Prostate gland (tissue), 2 donors: ENCODE data around the gene ZNF226. TPM values are rescaled to one million over a fixed set of nuclear protein-coding genes. Genes with fewer than 3 reads are reported as not detected.
"Not testable (repeated sequence)": the region's sequence is repeated elsewhere in the genome, so short reads cannot be mapped to it uniquely, and the experiment has no call there.

Experiments
- DNase-seq: peaks from one replicate; pipeline ENCODE4 v3.0.0-alpha.2; 2019; ENCODE audit warnings: low spot score
- H3K27ac ChIP-seq, 2 donors: fragments of 200-600 bp; sonication (generic); 2 replicates each; pipeline ENCODE4 v1.5.1; 2017 to 2019
- H3K27me3 ChIP-seq: fragments of 200-600 bp; sonication (generic); replicated peaks from 2 replicates; pipeline ENCODE4 v1.5.1; 2019; ENCODE audit not compliant: insufficient read depth
- H3K36me3 ChIP-seq, 2 donors: fragments of 200-600 bp; sonication (generic); 1 replicate in 1 of 2; 2 replicates in 1 of 2; pipeline versions ENCODE4 v1.5.1 to v1.8.1; 2017 to 2019
- H3K4me1 ChIP-seq: fragments of 200-600 bp; sonication (generic); replicated peaks from 2 replicates; pipeline ENCODE4 v1.5.1; 2019
- H3K4me3 ChIP-seq, 2 donors: fragments of 200-600 bp; sonication (generic); 2 replicates each; pipeline ENCODE4 v1.5.1; 2017 to 2019
- H3K9me3 ChIP-seq: fragments of 200-600 bp; sonication (generic); 2 replicates; pipeline ENCODE4 v1.5.1; 2017
- POLR2AphosphoS5 ChIP-seq: sonication (generic); formaldehyde crosslinking; IDR thresholded peaks from one replicate; pipeline ENCODE4 v1.6.1; 2017; ENCODE audit warnings: antibody characterized with exemption
- WGBS: methylation state at CpG from one replicate; pipeline ENCODE4 v1.1.5; 2018; 5-methylcytosine and 5-hydroxymethylcytosine counted together
- intact Hi-C: fragments of 100-400 bp; cut with DNase I; formaldehyde crosslinking; loops from one replicate; pipeline ENCODE4 v1.14.2; 2022
- total RNA-seq, 2 donors: library from RNA; depleted of rRNA; stranded (reverse); fragments of >200 nt; gene quantifications; one replicate each; pipeline ENCODE4 v1.1.0, GENCODE V29; 2016

The ZNF226 gene
- total RNA-seq, 2 donors from 2014 or later: 35.9 to 48.4 TPM

GRCh38 chr19:44221291-44221690, 56.4 kb downstream of the ZNF226 start:
- DNase-seq, intact Hi-C loops, H3K9me3 ChIP-seq, H3K27ac ChIP-seq, H3K4me1 ChIP-seq, H3K27me3 ChIP-seq, H3K4me3 ChIP-seq, H3K36me3 ChIP-seq: not testable (repeated sequence)
- 96% methylated on average over 3 of the region's 3 CpGs for WGBS
- peak; percentile 27 for TF ChIP-seq POLR2AphosphoS5

Other genes with a start within 250 kb of the ZNF226 start
- 10 to 100 TPM; 14.5 to 17.0 TPM for gene ZNF45, start 229.8 kb upstream of the ZNF226 start, total RNA-seq
- 1 to 10 TPM; 7.6 to 8.0 TPM for gene ZNF221, start 213.9 kb upstream of the ZNF226 start, total RNA-seq
- gene ZNF155, start 180.9 kb upstream of the ZNF226 start, total RNA-seq: 1 to 10 TPM; 8.0 to 9.9 TPM
- 1 to 10 TPM; 2.6 to 3.5 TPM for gene ZNF230, start 162.1 kb upstream of the ZNF226 start, total RNA-seq
- 1 to 10 TPM; 3.7 to 6.1 TPM for gene ZNF222, start 139.7 kb upstream of the ZNF226 start, total RNA-seq
- 10 to 100 TPM in 1 of 2 donors, 1 to 10 TPM in 1; 9.1 to 10.6 TPM for gene ZNF223, start 113.1 kb upstream of the ZNF226 start, total RNA-seq
- gene ZNF284, start 92.9 kb upstream of the ZNF226 start, total RNA-seq: 1 to 10 TPM; 1.3 to 1.8 TPM
- 10 to 100 TPM; 15.7 to 27.4 TPM for gene ZNF224, start 70.7 kb upstream of the ZNF226 start, total RNA-seq
- gene ZNF225, start 51.7 kb upstream of the ZNF226 start, total RNA-seq: 1 to 10 TPM; 3.0 to 4.9 TPM
- gene ZNF234, start 23.5 kb upstream of the ZNF226 start, total RNA-seq: 1 to 10 TPM; 5.6 to 7.0 TPM
- gene ZNF227, start 47.4 kb downstream of the ZNF226 start, total RNA-seq: 10 to 100 TPM; 17.0 to 26.4 TPM
- gene ZNF233, start 94.8 kb downstream of the ZNF226 start, total RNA-seq: 1 to 10 TPM; 2.6 to 2.8 TPM
- gene ZNF235, start 139.9 kb downstream of the ZNF226 start, total RNA-seq: 10 to 100 TPM in 1 of 2 donors, 1 to 10 TPM in 1; 6.2 to 13.1 TPM
- 1 to 10 TPM; 7.1 to 7.3 TPM for gene ZNF112, start 191.6 kb downstream of the ZNF226 start, total RNA-seq
- 1 to 10 TPM; 2.3 to 5.4 TPM for gene ZNF285, start 236.5 kb downstream of the ZNF226 start, total RNA-seq